Retinal pigment epithelial cell (primary cell): ENCODE data around the gene AKT1S1.
"Not testable (repeated sequence)": the region's sequence is repeated elsewhere in the genome, so short reads cannot be mapped to it uniquely, and the experiment has no call there.

Experiments
- DNase-seq: peaks from one replicate; pipeline ENCODE4 v3.0.0-alpha.2; 2010; ENCODE audit warnings: low read depth
- H3K4me3 ChIP-seq: 2 replicates; pipeline ENCODE4 v1.5.1; 2011; ENCODE audit warnings: mild to moderate bottlenecking, low read length, control low read depth, moderate library complexity
- CTCF ChIP-seq: conservative IDR thresholded peaks from 2 replicates; pipeline ENCODE4 v1.5.1; 2011; ENCODE audit warnings: low read depth, low read length, control low read depth, inconsistent platforms

AKT1S1 gene

GRCh38 chr19:49877020-49877878, at the start of gene AKT1S1, which contains the start of gene TBC1D17:
Gene AKT1S1, minus strand, starts transcription at chr19:49877355. Its CDS starts 4,060 bp downstream, at chr19:49873295.
Gene TBC1D17, plus strand, starts transcription at chr19:49877702. Its CDS starts 22 bp downstream, at chr19:49877724.
- DNase-seq: peak; percentile 100
- TF ChIP-seq CTCF: no peak
- H3K4me3 ChIP-seq: peak within 1 kb of the TSS; percentile 99

- no peak overlapping the region for H3K4me3 ChIP-seq
- no peak for TF ChIP-seq CTCF
- DNase-seq: no peak
Measured at GRCh38 chr19:49926515-49926914, 49.4 kb upstream of the AKT1S1 start.

- DNase-seq: no peak
- TF ChIP-seq CTCF: no peak
- H3K4me3 ChIP-seq: no peak overlapping the region
Measured at GRCh38 chr19:49925486-49925885, 48.3 kb upstream of the AKT1S1 start.

- not testable (repeated sequence) for DNase-seq, H3K4me3 ChIP-seq
Measured at GRCh38 chr19:49924881-49925210, 47.7 kb upstream of the AKT1S1 start.

GRCh38 chr19:49924004-49924880, 47.1 kb upstream of the AKT1S1 start:
- TF ChIP-seq CTCF: no peak
- no peak overlapping the region for H3K4me3 ChIP-seq
- no peak for DNase-seq

GRCh38 chr19:49923055-49924003, 46.2 kb upstream of the AKT1S1 start:
- DNase-seq: no peak
- H3K4me3 ChIP-seq: no peak overlapping the region
- TF ChIP-seq CTCF: no peak
